Naive thymus-derived CD4-positive, alpha-beta T cell (primary cell): ENCODE results near the gene FNIP2. TPM values are rescaled to one million over a fixed set of nuclear protein-coding genes. Genes with fewer than 3 reads are reported as not detected.
"Not testable (repeated sequence)": the region's sequence is repeated elsewhere in the genome, so short reads cannot be mapped to it uniquely, and the experiment has no call there.

ENCODE experiments used
- ATAC-seq: fragments of 150-1000 bp; cut with Tn5 transposase; 2 replicates; pipeline ENCODE4 v1.10.0; 2021; ENCODE audit warnings: mild to moderate bottlenecking, moderate library complexity
- CTCF ChIA-PET: fragments of 350-600 bp; sonication (Branson Sonifier 250); formaldehyde crosslinking; loops from one replicate; lab custom pipeline; 2021; ENCODE audit warnings: antibody characterized with exemption; lab: Charles Lee
- POLR2A ChIA-PET: fragments of 350-600 bp; sonication (Branson Sonifier 250); formaldehyde crosslinking; loops from one replicate; lab custom pipeline; 2021; ENCODE audit warnings: antibody characterized with exemption, inconsistent platforms; lab: Charles Lee
- DNase-seq, 9 donors: peaks; one replicate each; pipeline versions ENCODE4 v3.0.0 to v3.0.0-alpha.2; 2020 to 2022; ENCODE audit warnings: mixed read lengths in 1 of 9
- H3K27ac ChIP-seq: one replicate; pipeline ENCODE4 v1.7.0; 2013; ENCODE audit warnings: mild to moderate bottlenecking, low read depth, low read length, moderate library complexity
- H3K27me3 ChIP-seq, 2 donors: one replicate each; pipeline ENCODE4 v1.7.0; 2013; ENCODE audit warnings: low read length in 2 of 2, mild to moderate bottlenecking in 2 of 2, moderate library complexity in 2 of 2; ENCODE audit not compliant: control insufficient read depth in 2 of 2, insufficient read depth in 2 of 2
- H3K36me3 ChIP-seq, 3 experiments: 1 replicate in 2 of 3; 2 replicates in 1 of 3; pipeline ENCODE4 v1.7.0; 2013; ENCODE audit warnings: low read length in 3 of 3, mild to moderate bottlenecking in 3 of 3, moderate library complexity in 1 of 3; ENCODE audit not compliant: insufficient read depth in 3 of 3, control insufficient read depth in 2 of 3
- H3K4me1 ChIP-seq, 2 donors: one replicate each; pipeline ENCODE4 v1.7.0; 2013; ENCODE audit warnings: low read length in 2 of 2, mild to moderate bottlenecking in 2 of 2, moderate library complexity in 1 of 2; ENCODE audit not compliant: control insufficient read depth in 2 of 2, insufficient read depth in 2 of 2
- H3K4me3 ChIP-seq: 2 replicates; pipeline ENCODE4 v1.7.0; 2013; ENCODE audit warnings: mild to moderate bottlenecking, low read length
- H3K9me3 ChIP-seq, 3 experiments: 1 replicate in 2 of 3; 2 replicates in 1 of 3; pipeline ENCODE4 v1.7.0; 2013; ENCODE audit warnings: low read length in 3 of 3; ENCODE audit not compliant: control insufficient read depth in 2 of 3
- H3K27ac Mint-ChIP-seq, 9 donors: one replicate each; pipeline ENCODE4 v1.8.0; 2020 to 2022; ENCODE audit warnings: mixed read lengths in 9 of 9, mild to moderate bottlenecking in 8 of 9, moderate library complexity in 5 of 9, inconsistent platforms in 2 of 9
- H3K27me3 Mint-ChIP-seq, 5 donors: one replicate each; pipeline ENCODE4 v1.8.0; 2021 to 2022; ENCODE audit warnings: mixed read lengths in 5 of 5, mild to moderate bottlenecking in 1 of 5
- H3K36me3 Mint-ChIP-seq, 5 donors: one replicate each; pipeline ENCODE4 v1.8.0; 2020 to 2022; ENCODE audit warnings: mixed read lengths in 5 of 5, mild to moderate bottlenecking in 3 of 5, inconsistent platforms in 1 of 5
- H3K4me1 Mint-ChIP-seq, 7 donors: one replicate each; pipeline ENCODE4 v1.8.0; 2020 to 2022; ENCODE audit warnings: mixed read lengths in 7 of 7, mild to moderate bottlenecking in 3 of 7, inconsistent platforms in 1 of 7
- H3K4me3 Mint-ChIP-seq, 10 donors: one replicate each; pipeline ENCODE4 v1.8.0; 2020 to 2022; ENCODE audit warnings: mild to moderate bottlenecking in 10 of 10, mixed read lengths in 10 of 10, moderate library complexity in 6 of 10, inconsistent platforms in 2 of 10
- H3K9me3 Mint-ChIP-seq, 11 donors: one replicate each; pipeline ENCODE4 v1.8.0; 2020 to 2022; ENCODE audit warnings: mixed read lengths in 11 of 11, mild to moderate bottlenecking in 4 of 11, inconsistent platforms in 1 of 11, moderate library complexity in 1 of 11
- intact Hi-C, 2 donors: fragments of 100-400 bp; cut with micrococcal nuclease; formaldehyde crosslinking; loops; one replicate each; pipeline ENCODE4 v1.15.1; 2023
- polyA plus RNA-seq, 2 donors: library from polyadenylated mRNA; unstranded; fragments of 300-500 nt; fragmentation: Illumina TruSeq; gene quantifications; one replicate each; pipeline ENCODE4 v1.2.3, GENCODE V29; 2021
- total RNA-seq, 6 experiments: library from RNA in 5 of 6; stranded (reverse) in 5 of 6; gene quantifications; 1 replicate in 5 of 6; 2 replicates in 1 of 6; pipeline ENCODE4 v1.2.3 and lab custom pipeline; 2021 to 2026

Gene FNIP2
- total and polyA plus RNA-seq, 7 experiments from 2014 or later = 2.3 to 19.5 (median 10.4) TPM

- intact Hi-C loops = no loop called here
- H3K36me3 Mint-ChIP-seq = peaks cover 0 to 4% (median 0%) of the 10 kb centered on the region in 5 donors
- no peaks in the 10 kb centered on the region for H3K36me3 ChIP-seq
- H3K4me1 ChIP-seq = no peaks in the 10 kb centered on the region
- no peaks in the 10 kb centered on the region for H3K9me3 ChIP-seq
- H3K4me1 Mint-ChIP-seq = peaks cover under 1 to 17% (median 5%) of the 10 kb centered on the region in 7 donors
- no peak for DNase-seq
- ChIA-PET POLR2A (no interaction called here), CTCF (no interaction called here)
- no peak overlapping the region for H3K27ac ChIP-seq
- H3K27me3 Mint-ChIP-seq = no peaks in the 10 kb centered on the region
- no peak overlapping the region for H3K27ac Mint-ChIP-seq
- no peak overlapping the region for H3K4me3 ChIP-seq
- no peak for ATAC-seq
- no peaks in the 10 kb centered on the region for H3K9me3 Mint-ChIP-seq
- no peak overlapping the region for H3K4me3 Mint-ChIP-seq
- H3K27me3 ChIP-seq = no peaks in the 10 kb centered on the region
Measured at GRCh38 chr4:158793021-158793420, 24.2 kb downstream of the FNIP2 start.

GRCh38 chr4:158793430-158793829 is 24.6 kb downstream of the FNIP2 start:
- CTCF ChIA-PET, H3K4me1 ChIP-seq, DNase-seq, H3K27ac Mint-ChIP-seq, H3K36me3 ChIP-seq, H3K4me3 Mint-ChIP-seq, POLR2A ChIA-PET, H3K27ac ChIP-seq, H3K27me3 Mint-ChIP-seq, H3K4me3 ChIP-seq, ATAC-seq, H3K9me3 ChIP-seq, H3K27me3 ChIP-seq, intact Hi-C loops, H3K36me3 Mint-ChIP-seq, H3K9me3 Mint-ChIP-seq: not testable (repeated sequence)
- H3K4me1 Mint-ChIP-seq = peaks cover 3 to 15% (median 5%) of the 10 kb centered on the region in 7 donors

DNA sequence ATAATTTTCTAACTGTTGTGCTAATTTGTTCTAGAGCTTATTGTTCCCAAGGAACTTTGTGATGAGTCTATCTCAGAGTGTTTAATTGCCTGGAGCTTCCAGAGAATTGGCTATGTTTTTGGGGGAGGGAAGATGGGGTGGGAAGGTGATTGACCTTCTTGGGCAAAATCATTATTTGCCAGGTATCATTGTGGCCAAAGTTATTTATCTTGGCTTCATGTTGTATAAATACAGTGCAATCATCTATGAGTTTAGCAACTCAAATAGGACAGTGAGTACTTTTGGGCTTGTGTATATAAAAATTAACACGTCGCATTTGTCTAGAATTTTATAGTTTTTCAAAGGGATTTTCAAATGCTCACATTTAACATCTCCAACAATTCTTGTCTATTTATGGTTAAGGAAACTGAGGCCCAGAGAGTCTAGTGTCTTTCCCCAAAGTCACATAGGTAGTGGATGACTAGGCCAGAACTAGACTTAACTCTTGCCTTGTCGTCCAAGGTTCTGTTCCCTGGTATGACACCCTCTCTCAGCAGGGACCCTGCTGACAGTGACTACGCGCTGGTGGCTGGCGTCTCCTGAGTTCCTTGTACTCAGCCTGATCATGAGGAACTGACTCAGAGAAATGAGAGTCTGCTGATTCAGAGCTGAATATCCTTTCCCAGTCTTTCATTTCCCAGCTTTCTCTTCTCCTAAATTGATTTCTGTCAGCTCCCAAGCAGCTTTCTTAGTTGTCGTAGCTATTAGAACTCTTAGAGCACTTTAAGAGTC is 27.7 kb downstream of the FNIP2 start:
- Histone ChIP-seq H3K27ac (no peak overlapping the region), H3K36me3 (no peaks in the 10 kb centered on the region), H3K4me3 (no peak overlapping the region), H3K27me3 (no peaks in the 10 kb centered on the region), H3K4me1 (no peaks in the 10 kb centered on the region), H3K9me3 (no peaks in the 10 kb centered on the region)
- no peak overlapping the region for H3K27ac Mint-ChIP-seq
- ATAC-seq = peak; percentile 60
- CTCF ChIA-PET = no interaction called here
- intact Hi-C loops = no loop called here
- H3K4me3 Mint-ChIP-seq = no peak overlapping the region
- H3K36me3 Mint-ChIP-seq = peaks cover 0 to 3% (median 0%) of the 10 kb centered on the region in 5 donors
- H3K9me3 Mint-ChIP-seq = no peaks in the 10 kb centered on the region
- POLR2A ChIA-PET = no interaction called here
- H3K27me3 Mint-ChIP-seq = no peaks in the 10 kb centered on the region
- H3K4me1 Mint-ChIP-seq = peaks cover 0 to 15% (median 10%) of the 10 kb centered on the region in 7 donors
- DNase-seq = no peak

DNA sequence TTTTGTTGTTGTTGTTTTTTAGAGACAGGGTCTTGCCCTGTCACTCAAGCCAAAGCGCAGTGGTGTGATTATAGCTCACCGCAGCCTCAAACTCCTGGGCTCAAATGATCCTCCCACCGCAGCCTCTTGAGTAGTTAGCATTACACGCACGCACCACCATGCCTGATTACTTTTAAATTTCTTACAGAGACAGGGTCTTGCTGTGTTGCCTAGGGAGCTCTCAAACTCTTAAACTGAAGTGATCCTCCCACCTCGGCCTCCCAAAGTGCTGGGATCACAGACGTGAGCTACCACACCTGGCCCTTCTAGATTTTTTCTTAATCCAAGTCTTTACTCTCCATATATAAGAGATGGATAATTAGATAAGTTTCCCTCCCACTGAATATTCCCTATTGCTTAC is 29.2 kb downstream of the FNIP2 start:
- CTCF ChIA-PET = no interaction called here
- H3K27ac Mint-ChIP-seq = no peak overlapping the region

GRCh38 chr4:158799013-158799770 is 30.4 kb downstream of the FNIP2 start:
- H3K4me3 Mint-ChIP-seq = no peak overlapping the region
- Histone ChIP-seq H3K9me3 (no peaks in the 10 kb centered on the region), H3K36me3 (no peaks in the 10 kb centered on the region), H3K27ac (no peak overlapping the region), H3K27me3 (no peaks in the 10 kb centered on the region), H3K4me1 (no peaks in the 10 kb centered on the region), H3K4me3 (no peak overlapping the region)
- H3K27ac Mint-ChIP-seq = no peak overlapping the region
- H3K27me3 Mint-ChIP-seq = no peaks in the 10 kb centered on the region
- peaks cover 0 to 3% (median 0%) of the 10 kb centered on the region in 5 donors for H3K36me3 Mint-ChIP-seq
- ChIA-PET CTCF (no interaction called here), POLR2A (no interaction called here)
- peaks cover 4 to 22% (median 10%) of the 10 kb centered on the region in 7 donors for H3K4me1 Mint-ChIP-seq
- ATAC-seq = no peak
- DNase-seq = no peak
- H3K9me3 Mint-ChIP-seq = no peaks in the 10 kb centered on the region
- intact Hi-C loops = no loop called here

More for the DNA sequence above, 29.2 kb downstream of the FNIP2 start:
- Mint-ChIP-seq H3K27me3 (no peaks in the 10 kb centered on the region), H3K4me3 (no peak overlapping the region), H3K4me1 (peaks cover 2 to 17% (median 10%) of the 10 kb centered on the region in 7 donors), H3K36me3 (peaks cover 0 to under 1% (median 0%) of the 10 kb centered on the region in 5 donors), H3K9me3 (no peaks in the 10 kb centered on the region)
- H3K4me3 ChIP-seq = no peak overlapping the region
- H3K27me3 ChIP-seq = no peaks in the 10 kb centered on the region
- no peaks in the 10 kb centered on the region for H3K36me3 ChIP-seq
- H3K27ac ChIP-seq = no peak overlapping the region
- POLR2A ChIA-PET = no interaction called here
- no peaks in the 10 kb centered on the region for H3K9me3 ChIP-seq
- DNase-seq (no peak), ATAC-seq (no peak)
- intact Hi-C loops = no loop called here
- H3K4me1 ChIP-seq = no peaks in the 10 kb centered on the region

- Histone ChIP-seq H3K36me3 (no peaks in the 10 kb centered on the region), H3K4me3 (no peak overlapping the region), H3K27me3 (no peaks in the 10 kb centered on the region), H3K9me3 (no peaks in the 10 kb centered on the region), H3K27ac (no peak overlapping the region), H3K4me1 (no peaks in the 10 kb centered on the region)
- intact Hi-C loops = no loop called here
- no peak overlapping the region for H3K4me3 Mint-ChIP-seq
- H3K9me3 Mint-ChIP-seq = no peaks in the 10 kb centered on the region
- no peaks in the 10 kb centered on the region for H3K27me3 Mint-ChIP-seq
- H3K27ac Mint-ChIP-seq = no peak overlapping the region
- no peak for ATAC-seq
- CTCF ChIA-PET = no interaction called here
- H3K36me3 Mint-ChIP-seq = peaks cover 0 to 3% (median 0%) of the 10 kb centered on the region in 5 donors
- H3K4me1 Mint-ChIP-seq = peaks cover 4 to 26% (median 14%) of the 10 kb centered on the region in 7 donors
- no peak for DNase-seq
- POLR2A ChIA-PET = no interaction called here
Measured at GRCh38 chr4:158799856-158800255, 31.0 kb downstream of the FNIP2 start.
